Memory B cell (primary cell): ENCODE data around the gene TBKBP1.

ENCODE experiments used
- ATAC-seq: fragments of 150-1000 bp; cut with Tn5 transposase; 2 replicates; pipeline ENCODE4 v1.10.0; 2021; ENCODE audit warnings: low read depth, mild to moderate bottlenecking, moderate library complexity
- DNase-seq, 2 donors: peaks; one replicate each; pipeline ENCODE4 v3.0.0; 2022; ENCODE audit warnings: low spot score in 2 of 2
- H3K27ac Mint-ChIP-seq: one replicate; pipeline ENCODE4 v1.8.0; 2022; ENCODE audit warnings: mild to moderate bottlenecking, moderate library complexity, mixed read lengths
- H3K27me3 Mint-ChIP-seq: one replicate; pipeline ENCODE4 v1.8.0; 2022; ENCODE audit warnings: mixed read lengths
- H3K36me3 Mint-ChIP-seq: one replicate; pipeline ENCODE4 v1.8.0; 2022; ENCODE audit warnings: mild to moderate bottlenecking, mixed read lengths
- H3K4me1 Mint-ChIP-seq: one replicate; pipeline ENCODE4 v1.8.0; 2022; ENCODE audit warnings: mixed read lengths
- H3K4me3 Mint-ChIP-seq: one replicate; pipeline ENCODE4 v1.8.0; 2022; ENCODE audit warnings: mild to moderate bottlenecking, moderate library complexity, mixed read lengths
- H3K9me3 Mint-ChIP-seq: one replicate; pipeline ENCODE4 v1.8.0; 2022; ENCODE audit warnings: mixed read lengths

The TBKBP1 gene

GRCh38 chr17:47693731-47694580, at the start of gene TBKBP1:
Gene TBKBP1, plus strand, starts transcription at chr17:47694161. Its CDS starts 1,952 bp downstream, at chr17:47696113.
- Mint-ChIP-seq H3K4me3 (peak within 1 kb of the TSS; percentile 90), H3K9me3 (no peaks in the 10 kb centered on the region), H3K36me3 (no peaks in the 10 kb centered on the region), H3K27me3 (peaks cover 1% of the 10 kb centered on the region), H3K27ac (peak within 1 kb of the TSS; percentile 68), H3K4me1 (peaks cover 24% of the 10 kb centered on the region)
- ATAC-seq (peak; percentile 64), DNase-seq (peak; percentile 38 to 56)

GRCh38 chr17:47644324-47644723, 49.6 kb upstream of the TBKBP1 start:
- Mint-ChIP-seq H3K27ac (peak overlapping the region; percentile 7), H3K9me3 (no peaks in the 10 kb centered on the region), H3K4me3 (no peak overlapping the region), H3K36me3 (no peaks in the 10 kb centered on the region), H3K27me3 (no peaks in the 10 kb centered on the region), H3K4me1 (peaks cover 10% of the 10 kb centered on the region)
- ATAC-seq (no peak), DNase-seq (no peak)

- peaks cover 12% of the 10 kb centered on the region for H3K36me3 Mint-ChIP-seq
- H3K4me1 Mint-ChIP-seq, result peaks cover 30% of the 10 kb centered on the region
- ATAC-seq (peak; percentile 79), DNase-seq (peak; percentile 86 to 94)
- peak within 1 kb of the TSS; percentile 97 for H3K4me3 Mint-ChIP-seq
- H3K27me3 Mint-ChIP-seq, result no peaks in the 10 kb centered on the region
- no peaks in the 10 kb centered on the region for H3K9me3 Mint-ChIP-seq
- peak within 1 kb of the TSS; percentile 87 for H3K27ac Mint-ChIP-seq
Observed at GRCh38 chr17:47649153-47649971, 44.6 kb upstream of the TBKBP1 start, which contains the start of gene KPNB1. Gene KPNB1, plus strand, starts transcription at chr17:47649919. Its CDS starts 326 bp downstream, at chr17:47650245.

GRCh38 chr17:47649972-47650524, 43.9 kb upstream of the TBKBP1 start:
- Mint-ChIP-seq H3K36me3 (peaks cover 18% of the 10 kb centered on the region), H3K27ac (peak overlapping the region; percentile 87), H3K27me3 (no peaks in the 10 kb centered on the region), H3K4me3 (peak overlapping the region; percentile 97), H3K9me3 (no peaks in the 10 kb centered on the region), H3K4me1 (peaks cover 30% of the 10 kb centered on the region)
- DNase-seq (no peak), ATAC-seq (peak; percentile 7)

GRCh38 chr17:47650525-47651522, 43.1 kb upstream of the TBKBP1 start:
- no peaks in the 10 kb centered on the region for H3K9me3 Mint-ChIP-seq
- peak overlapping the region; percentile 97 for H3K4me3 Mint-ChIP-seq
- H3K36me3 Mint-ChIP-seq, result peaks cover 22% of the 10 kb centered on the region
- H3K27ac Mint-ChIP-seq, result peak overlapping the region; percentile 79
- ATAC-seq, result peak; percentile 59
- DNase-seq, result peak; percentile 77 to 80
- no peaks in the 10 kb centered on the region for H3K27me3 Mint-ChIP-seq
- H3K4me1 Mint-ChIP-seq, result peaks cover 37% of the 10 kb centered on the region

GRCh38 chr17:47651704-47652103, 42.3 kb upstream of the TBKBP1 start:
- H3K9me3 Mint-ChIP-seq, result no peaks in the 10 kb centered on the region
- no peak overlapping the region for H3K4me3 Mint-ChIP-seq

GRCh38 chr17:47652570-47652969, 41.4 kb upstream of the TBKBP1 start:
- H3K36me3 Mint-ChIP-seq, result peaks cover 29% of the 10 kb centered on the region
- DNase-seq, result no peak
- no peak overlapping the region for H3K4me3 Mint-ChIP-seq
- no peaks in the 10 kb centered on the region for H3K27me3 Mint-ChIP-seq
- peaks cover 38% of the 10 kb centered on the region for H3K4me1 Mint-ChIP-seq
- no peak for ATAC-seq
- H3K27ac Mint-ChIP-seq, result peak overlapping the region; percentile 45
- H3K9me3 Mint-ChIP-seq, result no peaks in the 10 kb centered on the region

More at GRCh38 chr17:47651704-47652103, 42.3 kb upstream of the TBKBP1 start:
- ATAC-seq (no peak), DNase-seq (no peak)
- Mint-ChIP-seq H3K27ac (peak overlapping the region; percentile 45), H3K4me1 (peaks cover 38% of the 10 kb centered on the region), H3K36me3 (peaks cover 25% of the 10 kb centered on the region), H3K27me3 (no peaks in the 10 kb centered on the region)

- no peaks in the 10 kb centered on the region for H3K9me3 Mint-ChIP-seq
- H3K4me1 Mint-ChIP-seq, result peaks cover 39% of the 10 kb centered on the region
- H3K27me3 Mint-ChIP-seq, result no peaks in the 10 kb centered on the region
- DNase-seq, result no peak
- H3K27ac Mint-ChIP-seq, result peak overlapping the region; percentile 50
- no peak for ATAC-seq
- peaks cover 33% of the 10 kb centered on the region for H3K36me3 Mint-ChIP-seq
- H3K4me3 Mint-ChIP-seq, result no peak overlapping the region
Observed at GRCh38 chr17:47653442-47653841, 40.5 kb upstream of the TBKBP1 start.

- H3K27ac Mint-ChIP-seq, result peak overlapping the region; percentile 45
- H3K4me1 Mint-ChIP-seq, result peaks cover 37% of the 10 kb centered on the region
- no peak for DNase-seq
- H3K27me3 Mint-ChIP-seq, result no peaks in the 10 kb centered on the region
- no peaks in the 10 kb centered on the region for H3K9me3 Mint-ChIP-seq
- no peak overlapping the region for H3K4me3 Mint-ChIP-seq
- H3K36me3 Mint-ChIP-seq, result peaks cover 36% of the 10 kb centered on the region
- no peak for ATAC-seq
Observed at GRCh38 chr17:47654991-47655390, 39.0 kb upstream of the TBKBP1 start.

GRCh38 chr17:47660064-47660492, 33.9 kb upstream of the TBKBP1 start:
- H3K9me3 Mint-ChIP-seq, result no peaks in the 10 kb centered on the region
- H3K27me3 Mint-ChIP-seq, result no peaks in the 10 kb centered on the region
- peak overlapping the region; percentile 89 for H3K27ac Mint-ChIP-seq
- ATAC-seq (peak; percentile 84), DNase-seq (peak in 1 of 2 donors; percentile 45)
- H3K4me3 Mint-ChIP-seq, result peak overlapping the region; percentile 58
- peaks cover 23% of the 10 kb centered on the region for H3K4me1 Mint-ChIP-seq
- peaks cover 26% of the 10 kb centered on the region for H3K36me3 Mint-ChIP-seq

GRCh38 chr17:47663912-47664623, 29.9 kb upstream of the TBKBP1 start:
- DNase-seq, result peak; percentile 62 to 65
- Mint-ChIP-seq H3K27me3 (no peaks in the 10 kb centered on the region), H3K4me1 (peaks cover 12% of the 10 kb centered on the region), H3K9me3 (no peaks in the 10 kb centered on the region), H3K4me3 (peak overlapping the region; percentile 81), H3K27ac (peak overlapping the region; percentile 94), H3K36me3 (peaks cover 24% of the 10 kb centered on the region)
- ATAC-seq, result peak; percentile 56

- Mint-ChIP-seq H3K36me3 (peaks cover 25% of the 10 kb centered on the region), H3K4me3 (no peak overlapping the region), H3K9me3 (no peaks in the 10 kb centered on the region), H3K27ac (peak overlapping the region; percentile 94), H3K4me1 (peaks cover 12% of the 10 kb centered on the region), H3K27me3 (no peaks in the 10 kb centered on the region)
- DNase-seq (no peak), ATAC-seq (no peak)
Observed at GRCh38 chr17:47664624-47664941, 29.4 kb upstream of the TBKBP1 start.
